H1 (cell line): ENCODE measurements around the gene GRIP1.

Experiments
- CHD2 ChIP-seq: IDR thresholded peaks from 2 replicates; pipeline ENCODE4 v1.6.1; 2012; ENCODE audit warnings: low read length, improper control_type of control experiment
- CTCF ChIP-seq, 3 experiments: IDR thresholded peaks; 1 replicate in 2 of 3; 2 replicates in 1 of 3; pipeline versions ENCODE4 v1.5.1 to v1.6.1; 2011; ENCODE audit warnings: low read length in 3 of 3, mild to moderate bottlenecking in 3 of 3, inconsistent platforms in 2 of 3, low read depth in 1 of 3, moderate library complexity in 1 of 3; ENCODE audit not compliant: insufficient read depth in 1 of 3; ENCODE audit errors: control extremely low read depth in 1 of 3
- EP300 ChIP-seq, 2 experiments: IDR thresholded peaks; 1 replicate in 1 of 2; 2 replicates in 1 of 2; pipeline ENCODE4 v1.6.1; 2011 to 2012; ENCODE audit warnings: low read depth in 2 of 2, low read length in 2 of 2, mild to moderate bottlenecking in 2 of 2, borderline replicate concordance in 1 of 2, inconsistent platforms in 1 of 2, moderate library complexity in 1 of 2
- HDAC6 ChIP-seq: IDR thresholded peaks from one replicate; pipeline ENCODE4 v1.7.1; 2012; ENCODE audit warnings: low read depth, mild to moderate bottlenecking, inconsistent platforms, low read length, moderate library complexity
- POLR2A ChIP-seq, 2 experiments: IDR thresholded peaks; 1 replicate in 1 of 2; 2 replicates in 1 of 2; pipeline ENCODE4 v1.6.1; 2011; ENCODE audit warnings: low read depth in 2 of 2, low read length in 2 of 2, mild to moderate bottlenecking in 2 of 2; ENCODE audit errors: control extremely low read depth in 1 of 2
- POLR2AphosphoS5 ChIP-seq: IDR thresholded peaks from 2 replicates; pipeline ENCODE4 v1.6.1; 2011; ENCODE audit warnings: low read depth, low read length
- RAD21 ChIP-seq, 2 experiments: IDR thresholded peaks in 1 of 2; conservative IDR thresholded peaks in 1 of 2; 2 replicates each; pipeline ENCODE4 v1.6.1; 2011; ENCODE audit warnings: low read depth in 2 of 2, low read length in 2 of 2, improper control_type of control experiment in 1 of 2, inconsistent platforms in 1 of 2, mild to moderate bottlenecking in 1 of 2, moderate library complexity in 1 of 2
- RNF2 ChIP-seq: fragments of 200-900, 300-1000 bp; sonication (generic); IDR thresholded peaks from 2 replicates; pipeline ENCODE4 v1.7.1; 2016; ENCODE audit warnings: borderline replicate concordance, low read depth, mild to moderate bottlenecking, antibody characterized with exemption, low read length; ENCODE audit not compliant: poor library complexity, severe bottlenecking; ENCODE audit errors: missing control alignments
- SP1 ChIP-seq: IDR thresholded peaks from 2 replicates; pipeline ENCODE4 v1.6.1; 2011; ENCODE audit warnings: low read depth, low read length
- TAF1 ChIP-seq: IDR thresholded peaks from 2 replicates; pipeline ENCODE4 v1.6.1; 2011; ENCODE audit warnings: mild to moderate bottlenecking, low read depth, low read length
- YY1 ChIP-seq: IDR thresholded peaks from 2 replicates; pipeline ENCODE4 v1.6.1; 2011; ENCODE audit warnings: low read depth, mild to moderate bottlenecking, low read length
- ZNF274 ChIP-seq: IDR thresholded peaks from 2 replicates; pipeline ENCODE4 v1.7.0; 2012; ENCODE audit warnings: low read length, borderline replicate concordance; ENCODE audit errors: extremely low read depth

- TF ChIP-seq RNF2, result no peak
- TF ChIP-seq EP300 (IDR thresholded peaks at IDR 0.05; ENCODE audit: borderline replicate concordance in 1 of 2, low read depth in 2 of 2, low read length in 2 of 2), result no peak
- no peak for TF ChIP-seq POLR2A (IDR thresholded peaks at IDR 0.05; ENCODE audit: control extremely low read depth in 1 of 2, low read depth in 2 of 2, low read length in 2 of 2)
- TF ChIP-seq SP1, result no peak
- TF ChIP-seq CTCF (IDR thresholded peaks at IDR 0.05; ENCODE audit: control extremely low read depth in 1 of 3, insufficient read depth in 1 of 3, low read depth in 1 of 3, low read length in 3 of 3), result no peak
- no peak for TF ChIP-seq CHD2
- no peak for TF ChIP-seq RAD21 (IDR thresholded peaks at IDR 0.05 in 1 of 2, conservative IDR thresholded peaks at IDR 0.05 in 1 of 2; ENCODE audit: low read depth in 2 of 2, low read length in 2 of 2)
- TF ChIP-seq POLR2AphosphoS5, result no peak
- TF ChIP-seq YY1, result no peak
- TF ChIP-seq ZNF274, result no peak
- TF ChIP-seq HDAC6, result no peak
- no peak for TF ChIP-seq TAF1
Observed at GRCh38 chr12:66683073-66683472, 4.2 kb upstream of the GRIP1 start.
